RWPE1 (cell line): ENCODE results near the gene CAMK2D.
A peak's percentile ranks its signal among the peaks of the same experiment; 100 is the strongest.
"Not testable (repeated sequence)": the region's sequence is repeated elsewhere in the genome, so short reads cannot be mapped to it uniquely, and the experiment has no call there.

Experiments used
- CTCF ChIA-PET: fragments of 350-600 bp; sonication (Branson Sonifier 250); formaldehyde crosslinking; extraction: SDS; loops from one replicate; lab custom pipeline; 2021; lab: Yijun Ruan, JAX
- POLR2A ChIA-PET: fragments of 400-600 bp; formaldehyde crosslinking; extraction: SDS; loops from one replicate; lab custom pipeline; 2020; ENCODE audit warnings: antibody characterized with exemption; ENCODE audit not compliant: low non-redundant PET; lab: Yijun Ruan, JAX
- DNase-seq: peaks from one replicate; pipeline ENCODE4 v3.0.0; 2012; ENCODE audit warnings: low spot score
- H3K27ac ChIP-seq: fragments of 450-650 bp; 2 replicates; pipeline ENCODE4 v1.5.1; 2017
- TF ChIP-seq, protein P1 (sequence below): fragments of 450-650 bp; conservative IDR thresholded peaks from 2 replicates; pipeline ENCODE4 v1.5.1; 2017; ENCODE audit warnings: low read depth, mild to moderate bottlenecking

Gene CAMK2D

DNA sequence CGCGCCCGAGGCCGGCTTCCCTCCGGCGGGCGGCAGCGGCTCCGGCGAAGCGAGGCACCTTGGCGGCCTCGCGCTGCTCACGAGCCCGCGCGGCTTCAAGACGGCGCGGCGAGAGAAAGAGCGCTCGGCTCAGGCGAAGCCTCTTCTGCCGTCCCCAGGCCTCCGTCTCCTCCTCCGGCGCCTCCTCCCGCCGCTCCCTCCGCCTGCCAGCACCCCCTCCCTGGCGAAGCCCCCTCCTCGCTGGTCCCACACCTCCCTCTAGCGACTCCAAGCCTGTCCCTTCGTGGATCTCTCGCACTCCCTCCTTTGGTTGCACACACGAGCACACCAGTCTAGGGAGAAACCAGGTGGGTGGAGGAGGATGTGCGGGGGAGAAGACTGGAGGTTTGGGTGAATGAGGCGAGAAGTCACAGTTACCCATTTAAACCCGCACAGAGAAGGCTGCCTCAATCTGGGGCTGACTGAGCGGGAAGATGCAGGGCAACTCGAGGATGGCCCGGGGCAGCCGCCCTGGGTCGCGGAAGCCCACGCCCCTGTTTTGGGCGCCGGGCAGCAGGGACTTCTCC is at the start of gene CAMK2D:
Gene CAMK2D (minus strand): TSS at position 119 of the 566 bp plus-strand sequence. CDS start 670 bp downstream, outside the sequence.
- H3K27ac ChIP-seq: peak within 1 kb of the TSS; percentile 100
- ChIA-PET CTCF (interaction anchor here (0.6 kb wide), 1 partner anchor 262 kb away, joined by 5 read pairs; no protein-coding TSS in a partner anchor), POLR2A (no interaction called here)
- DNase-seq: peak; percentile 67
- TF ChIP-seq, protein P1, sequence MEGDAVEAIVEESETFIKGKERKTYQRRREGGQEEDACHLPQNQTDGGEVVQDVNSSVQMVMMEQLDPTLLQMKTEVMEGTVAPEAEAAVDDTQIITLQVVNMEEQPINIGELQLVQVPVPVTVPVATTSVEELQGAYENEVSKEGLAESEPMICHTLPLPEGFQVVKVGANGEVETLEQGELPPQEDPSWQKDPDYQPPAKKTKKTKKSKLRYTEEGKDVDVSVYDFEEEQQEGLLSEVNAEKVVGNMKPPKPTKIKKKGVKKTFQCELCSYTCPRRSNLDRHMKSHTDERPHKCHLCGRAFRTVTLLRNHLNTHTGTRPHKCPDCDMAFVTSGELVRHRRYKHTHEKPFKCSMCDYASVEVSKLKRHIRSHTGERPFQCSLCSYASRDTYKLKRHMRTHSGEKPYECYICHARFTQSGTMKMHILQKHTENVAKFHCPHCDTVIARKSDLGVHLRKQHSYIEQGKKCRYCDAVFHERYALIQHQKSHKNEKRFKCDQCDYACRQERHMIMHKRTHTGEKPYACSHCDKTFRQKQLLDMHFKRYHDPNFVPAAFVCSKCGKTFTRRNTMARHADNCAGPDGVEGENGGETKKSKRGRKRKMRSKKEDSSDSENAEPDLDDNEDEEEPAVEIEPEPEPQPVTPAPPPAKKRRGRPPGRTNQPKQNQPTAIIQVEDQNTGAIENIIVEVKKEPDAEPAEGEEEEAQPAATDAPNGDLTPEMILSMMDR: peak; percentile 51

DNA sequence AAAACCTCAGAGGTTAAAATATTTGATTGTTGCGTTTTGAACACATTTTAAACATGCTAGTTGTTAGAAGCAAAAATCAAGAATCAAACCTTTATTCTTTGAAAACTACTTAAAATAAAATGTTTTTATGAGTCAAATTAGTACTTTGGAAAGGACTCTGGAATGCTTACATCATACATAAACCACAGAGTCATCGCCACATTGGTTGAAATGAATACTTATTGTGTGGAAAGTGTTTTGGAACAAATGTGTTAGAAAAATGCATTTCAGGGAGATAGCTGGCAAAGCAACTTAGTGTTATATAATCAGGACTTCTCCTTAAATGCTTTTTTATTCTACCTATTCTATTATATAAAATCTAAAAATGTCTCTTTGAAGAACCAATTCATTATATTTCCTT is 49.4 kb upstream of the CAMK2D start:
- H3K27ac ChIP-seq: no peak overlapping the region
- ChIA-PET POLR2A (no interaction called here), CTCF (no interaction called here)
- DNase-seq: no peak
- TF ChIP-seq, protein P1: no peak

DNA sequence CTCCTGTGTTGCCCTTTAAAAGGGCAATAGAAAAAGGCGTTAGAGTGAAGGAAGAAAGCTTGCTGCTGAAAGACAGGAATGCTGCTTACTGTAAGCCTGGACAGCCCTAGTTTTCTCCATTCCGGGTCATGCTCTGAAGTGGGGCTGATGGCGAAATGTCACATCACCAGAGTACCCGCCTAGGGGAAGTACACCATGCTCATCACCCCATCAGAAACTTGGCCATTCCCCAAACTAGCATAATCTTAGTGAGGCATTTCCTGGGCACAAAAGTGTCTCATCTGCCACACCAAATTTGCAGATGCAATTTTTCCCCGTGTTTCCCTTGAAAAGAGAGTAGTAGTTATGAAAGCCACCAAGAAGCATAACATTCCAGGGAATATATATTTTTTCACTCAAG is 47.8 kb upstream of the CAMK2D start:
- CTCF ChIA-PET: interaction anchor here (1.0 kb wide), 1 partner anchor 8 kb away, joined by 5 read pairs; no protein-coding TSS in a partner anchor
- POLR2A ChIA-PET: no interaction called here

DNA sequence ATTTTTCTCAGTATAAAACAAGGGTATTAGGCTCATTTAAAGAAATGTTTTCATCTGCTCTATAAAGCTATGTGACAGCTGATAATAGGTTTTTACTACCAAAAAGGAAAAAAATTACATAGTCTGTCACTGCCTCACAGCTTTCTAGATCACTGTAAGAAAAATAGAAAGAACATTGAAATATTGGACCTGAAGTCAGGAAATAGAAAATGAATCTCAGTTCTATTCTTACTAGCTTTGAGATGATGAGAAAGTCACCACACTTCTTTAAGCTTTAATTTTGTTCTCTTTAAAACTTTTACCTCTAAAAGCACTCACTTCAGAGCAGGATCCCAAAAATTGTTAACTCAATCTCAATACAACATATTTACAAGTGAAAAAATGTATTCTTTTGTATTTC is 45.3 kb upstream of the CAMK2D start:
- ChIA-PET CTCF (no interaction called here), POLR2A (no interaction called here)
- TF ChIP-seq, protein P1: no peak
- no peak overlapping the region for H3K27ac ChIP-seq
- DNase-seq: no peak

More for the DNA sequence above, 47.8 kb upstream of the CAMK2D start:
- TF ChIP-seq, protein P1: no peak
- H3K27ac ChIP-seq: no peak overlapping the region; the same call in 1 of the 2 replicates
- peak; percentile 13 for DNase-seq

DNA sequence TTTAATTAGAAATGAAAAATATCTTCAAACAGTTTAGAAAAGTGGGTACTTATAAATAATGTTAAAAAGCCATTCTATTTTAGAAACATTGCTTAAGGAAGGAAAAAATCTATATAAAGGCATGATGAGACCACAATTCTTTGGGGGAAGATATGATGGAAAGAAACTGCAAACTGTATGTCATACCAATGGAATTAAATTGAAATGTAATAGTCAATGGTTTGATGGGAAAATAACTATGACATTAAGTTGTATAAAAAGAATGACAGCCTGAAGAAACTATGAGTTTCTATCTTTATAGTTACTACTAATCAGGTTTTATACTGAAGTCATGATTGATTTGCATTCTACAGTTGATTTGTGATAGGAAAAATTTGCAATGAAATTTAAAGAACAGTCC is 40.3 kb upstream of the CAMK2D start:
- no peak overlapping the region for H3K27ac ChIP-seq
- ChIA-PET POLR2A (no interaction called here), CTCF (no interaction called here)
- TF ChIP-seq, protein P1: no peak
- no peak for DNase-seq

DNA sequence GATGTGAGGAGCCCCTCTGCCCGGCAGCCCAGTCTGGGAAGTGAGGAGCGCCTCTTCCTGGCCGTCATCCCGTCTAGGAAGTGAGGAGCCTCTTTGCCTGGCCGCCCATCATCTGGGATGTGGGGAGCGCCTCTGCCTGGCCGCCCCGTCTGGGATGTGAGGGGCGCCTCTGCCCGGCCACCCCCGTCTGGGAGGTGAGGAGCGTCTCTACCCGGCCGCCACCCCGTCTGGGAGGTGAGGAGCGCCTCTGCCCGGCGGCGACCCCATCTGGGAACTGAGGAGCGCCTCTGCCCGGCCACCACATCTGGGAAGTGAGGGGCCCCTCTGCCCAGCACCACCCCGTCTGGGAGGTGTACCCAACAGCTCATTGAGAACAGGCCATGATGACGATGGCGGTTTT is 34.8 kb upstream of the CAMK2D start:
- CTCF ChIA-PET, POLR2A ChIA-PET, DNase-seq, H3K27ac ChIP-seq: not testable (repeated sequence)

DNA sequence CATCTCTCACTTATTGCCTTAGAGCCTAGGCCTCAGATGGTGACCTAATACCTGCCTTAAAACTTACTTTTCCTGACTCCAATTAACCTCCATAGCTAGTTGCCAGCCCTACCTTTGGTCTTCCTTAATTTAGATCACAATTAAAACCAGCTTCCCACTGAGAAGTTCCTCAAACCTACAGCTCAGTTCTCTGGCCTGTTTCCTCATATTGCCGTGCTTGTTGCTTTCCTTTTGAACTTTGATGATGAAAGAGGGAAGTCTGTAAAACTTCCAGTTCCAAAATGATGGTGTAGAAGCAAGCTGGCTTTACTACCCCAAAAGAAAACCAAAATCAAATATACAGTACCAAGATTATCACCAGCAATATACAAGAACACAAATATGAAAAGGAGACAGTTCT is 28.9 kb upstream of the CAMK2D start:
- TF ChIP-seq, protein P1: no peak
- DNase-seq: no peak
- POLR2A ChIA-PET: no interaction called here
- no peak overlapping the region for H3K27ac ChIP-seq
- CTCF ChIA-PET: no interaction called here
